Fibroblast of lung (primary cell): ENCODE measurements around the gene CABCOCO1. TPM values are rescaled to one million over a fixed set of nuclear protein-coding genes. Genes with fewer than 3 reads are reported as not detected.
A peak's percentile ranks its signal among the peaks of the same experiment; 100 is the strongest.

Source experiments
- DNase-seq, 2 donors: peaks; one replicate each; pipeline versions ENCODE4 v3.0.0 to v3.0.0-alpha.2; 2010; ENCODE audit warnings: low read depth in 2 of 2
- H2AFZ ChIP-seq: 2 replicates; pipeline ENCODE4 v1.5.1; 2012; ENCODE audit warnings: low read length, control low read depth, inconsistent platforms
- H3K27ac ChIP-seq: 2 replicates; pipeline ENCODE4 v1.5.1; 2011; ENCODE audit warnings: low read length, control low read depth; ENCODE audit not compliant: insufficient read depth
- H3K27me3 ChIP-seq: 2 replicates; pipeline ENCODE4 v1.5.1; 2011; ENCODE audit warnings: mild to moderate bottlenecking, low read length; ENCODE audit not compliant: control insufficient read depth, insufficient read depth
- H3K36me3 ChIP-seq: 2 replicates; pipeline ENCODE4 v1.5.1; 2011; ENCODE audit warnings: low read length; ENCODE audit not compliant: control insufficient read depth, insufficient read depth
- H3K4me1 ChIP-seq: 2 replicates; pipeline ENCODE4 v1.5.1; 2011; ENCODE audit warnings: low read length; ENCODE audit not compliant: control insufficient read depth, insufficient read depth; ENCODE audit errors: extremely low read depth
- H3K4me2 ChIP-seq: 2 replicates; pipeline ENCODE4 v1.5.1; 2011; ENCODE audit warnings: low read length, control low read depth; ENCODE audit not compliant: insufficient read depth; ENCODE audit errors: extremely low read depth
- H3K4me3 ChIP-seq, 4 experiments: fragments of 200-600 bp in 1 of 4; sonication (generic) in 1 of 4; replicated peaks in 1 of 4; 2 replicates each; pipeline ENCODE4 v1.5.1; 2011 to 2016; ENCODE audit warnings: low read length in 4 of 4, low read depth in 3 of 4, mild to moderate bottlenecking in 3 of 4, control low read depth in 2 of 4, inconsistent platforms in 1 of 4, mixed read lengths in 1 of 4; ENCODE audit not compliant: insufficient read depth in 1 of 4; ENCODE audit errors: control extremely low read depth in 1 of 4
- H3K79me2 ChIP-seq: 2 replicates; pipeline ENCODE4 v1.5.1; 2012; ENCODE audit warnings: mild to moderate bottlenecking, low read length, inconsistent platforms; ENCODE audit not compliant: control insufficient read depth, insufficient read depth
- H3K9ac ChIP-seq: 2 replicates; pipeline ENCODE4 v1.5.1; 2011; ENCODE audit warnings: mild to moderate bottlenecking, low read length, control low read depth; ENCODE audit not compliant: insufficient read depth
- H3K9me3 ChIP-seq: 2 replicates; pipeline ENCODE4 v1.5.1; 2012; ENCODE audit warnings: low read depth, low read length; ENCODE audit not compliant: control insufficient read depth, insufficient read depth
- H4K20me1 ChIP-seq: 2 replicates; pipeline ENCODE4 v1.5.1; 2011; ENCODE audit warnings: low read length; ENCODE audit not compliant: control insufficient read depth, insufficient read depth; ENCODE audit errors: extremely low read depth
- CTCF ChIP-seq, 2 donors: IDR thresholded peaks in 1 of 2; conservative IDR thresholded peaks in 1 of 2; 1 replicate in 1 of 2; 2 replicates in 1 of 2; pipeline ENCODE4 v1.5.1; 2011 to 2012; ENCODE audit warnings: low read length in 2 of 2, control low read depth in 1 of 2, inconsistent platforms in 1 of 2, low read depth in 1 of 2, mild to moderate bottlenecking in 1 of 2
- EZH2 ChIP-seq: IDR thresholded peaks from 2 replicates; pipeline ENCODE4 v1.5.1; 2012; ENCODE audit warnings: low read length, control low read depth, mild to moderate bottlenecking; ENCODE audit errors: missing control alignments
- polyA plus RNA-seq, 2 donors: library from polyadenylated mRNA; depleted of rRNA in 1 of 2; stranded (reverse) in 1 of 2; unstranded in 1 of 2; fragments of >200 nt; gene quantifications; 2 replicates each; pipeline ENCODE4 v1.2.1, GENCODE V29; 2011 to 2012; ENCODE audit warnings: missing spikeins in 1 of 2
- total RNA-seq: library from RNA; depleted of rRNA; stranded (reverse); fragments of >200 nt; gene quantifications from 2 replicates; pipeline ENCODE4 v1.2.1, GENCODE V29; 2014

The CABCOCO1 gene
- total and polyA plus RNA-seq, 2 donors (not counting 1 experiment from before 2014, with no cell fraction given) = 0.83 to 1.6 TPM

DNA sequence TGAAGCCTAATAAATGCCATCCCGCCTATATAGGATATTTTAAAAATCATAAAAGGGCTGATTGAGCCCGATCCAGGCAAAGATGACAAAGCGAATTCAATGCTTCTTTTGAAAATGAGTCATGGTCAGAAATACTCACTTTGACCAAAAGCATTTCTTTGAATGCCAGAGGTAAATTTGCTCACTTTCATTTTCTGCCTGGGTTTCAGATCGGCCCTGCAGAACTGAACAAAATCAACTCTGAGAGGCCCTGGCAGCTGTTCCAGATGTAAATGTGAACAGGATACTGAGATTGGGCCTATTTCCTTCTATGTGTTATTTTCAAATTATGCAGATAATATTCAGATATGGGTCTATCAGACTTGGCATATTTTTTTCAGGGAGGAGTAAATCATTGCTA is 124.0 kb downstream of the CABCOCO1 start:
- Histone ChIP-seq H3K9me3 (no peaks in the 10 kb centered on the region), H3K27me3 (no peaks in the 10 kb centered on the region), H3K4me1 (peaks cover 8% of the 10 kb centered on the region), H3K79me2 (no peaks in the 10 kb centered on the region), H2AFZ (no peak overlapping the region), H3K27ac (peak overlapping the region; percentile 57), H3K4me2 (peak overlapping the region; percentile 70), H3K36me3 (no peaks in the 10 kb centered on the region), H4K20me1 (no peaks in the 10 kb centered on the region), H3K9ac (no peak overlapping the region), H3K4me3 (peak overlapping the region in 2 of 4 experiments; percentile 7 to 15)
- peak; percentile 86 for DNase-seq
- TF ChIP-seq EZH2 (no peak), CTCF (conservative IDR thresholded peaks at IDR 0.05 in 1 of 2, IDR thresholded peaks at IDR 0.05 in 1 of 2; ENCODE audit: low read depth in 1 of 2, low read length in 2 of 2) (no peak)

DNA sequence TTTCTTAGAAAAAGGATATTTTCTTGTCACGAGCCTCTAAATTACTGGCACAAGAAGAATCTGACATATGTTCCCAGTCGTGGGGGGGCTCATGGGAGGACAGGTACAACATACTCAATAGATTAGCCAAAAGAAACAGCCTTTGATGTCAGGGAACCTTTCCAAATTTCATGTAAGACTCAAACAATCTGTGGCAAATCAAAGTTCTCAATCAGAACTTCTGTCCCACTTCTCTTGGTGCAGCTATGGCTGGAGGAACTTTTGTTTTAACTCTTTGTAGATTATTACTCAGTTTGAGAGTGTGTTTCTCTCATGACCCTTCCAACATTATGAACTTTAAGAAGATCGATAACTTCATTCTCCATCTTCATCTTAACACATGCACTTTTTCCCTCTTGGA is 124.4 kb downstream of the CABCOCO1 start:
- H3K4me1 ChIP-seq = peaks cover 8% of the 10 kb centered on the region
- H3K9me3 ChIP-seq = no peaks in the 10 kb centered on the region
- H3K4me2 ChIP-seq = peak overlapping the region; percentile 70
- DNase-seq = no peak
- peak overlapping the region; percentile 57 for H3K27ac ChIP-seq
- H3K4me3 ChIP-seq = peak overlapping the region in 1 of 4 experiments; percentile 7
- no peaks in the 10 kb centered on the region for H3K79me2 ChIP-seq
- TF ChIP-seq EZH2 (no peak), CTCF (conservative IDR thresholded peaks at IDR 0.05 in 1 of 2, IDR thresholded peaks at IDR 0.05 in 1 of 2; ENCODE audit: low read depth in 1 of 2, low read length in 2 of 2) (no peak)
- peak overlapping the region; percentile 49 for H2AFZ ChIP-seq
- H3K27me3 ChIP-seq = no peaks in the 10 kb centered on the region
- no peaks in the 10 kb centered on the region for H3K36me3 ChIP-seq
- H4K20me1 ChIP-seq = no peaks in the 10 kb centered on the region
- H3K9ac ChIP-seq = no peak overlapping the region

DNA sequence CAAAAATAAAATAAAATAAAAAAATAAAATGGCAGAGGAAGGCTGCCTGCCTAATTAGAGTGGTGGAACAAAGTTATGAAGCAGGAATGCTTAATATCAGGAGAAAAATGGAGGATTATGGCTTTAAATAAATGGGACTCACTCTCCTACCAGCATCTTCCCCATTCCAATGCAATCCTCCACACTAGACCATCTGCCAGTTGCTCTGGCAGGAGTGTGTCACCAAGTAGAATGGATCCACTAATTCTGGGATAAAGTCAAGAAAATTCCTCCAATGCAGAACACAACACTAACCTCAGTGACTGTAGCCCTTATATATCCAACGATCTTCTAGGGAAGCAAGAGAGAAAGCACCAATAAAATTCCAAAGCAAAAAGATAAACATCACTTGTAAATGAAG is 126.3 kb downstream of the CABCOCO1 start:
- no peaks in the 10 kb centered on the region for H4K20me1 ChIP-seq
- no peak overlapping the region for H3K4me3 ChIP-seq
- H2AFZ ChIP-seq = no peak overlapping the region
- no peak overlapping the region for H3K4me2 ChIP-seq
- no peaks in the 10 kb centered on the region for H3K9me3 ChIP-seq
- no peaks in the 10 kb centered on the region for H3K36me3 ChIP-seq
- H3K4me1 ChIP-seq = peaks cover 13% of the 10 kb centered on the region
- DNase-seq = no peak
- H3K27ac ChIP-seq = no peak overlapping the region
- no peak overlapping the region for H3K9ac ChIP-seq
- no peaks in the 10 kb centered on the region for H3K27me3 ChIP-seq
- TF ChIP-seq EZH2 (no peak), CTCF (conservative IDR thresholded peaks at IDR 0.05 in 1 of 2, IDR thresholded peaks at IDR 0.05 in 1 of 2; ENCODE audit: low read depth in 1 of 2, low read length in 2 of 2) (no peak)
- H3K79me2 ChIP-seq = no peaks in the 10 kb centered on the region
